Esophagus muscularis mucosa (tissue), 4 donors: ENCODE data around the gene CBFA2T2. TPM values are rescaled to one million over a fixed set of nuclear protein-coding genes. Genes with fewer than 3 reads are reported as not detected.
A peak's percentile ranks its signal among the peaks of the same experiment; 100 is the strongest.

ENCODE experiments used
- DNase-seq: peaks from one replicate; pipeline ENCODE4 v3.0.0-alpha.2; 2017; ENCODE audit errors: extremely low spot score
- H3K27ac ChIP-seq, 4 donors: fragments of 200-600 bp; sonication (generic); replicated peaks in 1 of 4; 1 replicate in 3 of 4; 2 replicates in 1 of 4; pipeline ENCODE4 v1.5.1; 2016 to 2019; ENCODE audit warnings: mild to moderate bottlenecking in 1 of 4
- H3K27me3 ChIP-seq, 4 donors: fragments of 200-600 bp; sonication (generic); one replicate each; pipeline versions ENCODE4 v1.5.1 to v1.6.0; 2016 to 2019
- H3K36me3 ChIP-seq, 4 donors: fragments of 200-600 bp; sonication (generic); one replicate each; pipeline ENCODE4 v1.5.1; 2016 to 2019
- H3K4me1 ChIP-seq, 4 donors: fragments of 200-600 bp; sonication (generic); one replicate each; pipeline ENCODE4 v1.5.1; 2016 to 2019
- H3K4me3 ChIP-seq, 4 donors: fragments of 200-600 bp; sonication (generic); 1 replicate in 2 of 4; 2 replicates in 2 of 4; pipeline ENCODE4 v1.5.1; 2016 to 2019; ENCODE audit warnings: mild to moderate bottlenecking in 4 of 4, moderate library complexity in 1 of 4
- H3K9me3 ChIP-seq, 4 donors: fragments of 200-600 bp; sonication (generic); 1 replicate in 3 of 4; 2 replicates in 1 of 4; pipeline ENCODE4 v1.5.1; 2016 to 2019
- CTCF ChIP-seq, 3 experiments: fragments of 200-600 bp in 2 of 3; fragments of 450-650 bp in 1 of 3; sonication (generic) in 2 of 3; IDR thresholded peaks; one replicate each; pipeline ENCODE4 v1.5.1; 2017 to 2019; ENCODE audit warnings: antibody characterized with exemption in 3 of 3, mild to moderate bottlenecking in 2 of 3, moderate library complexity in 1 of 3
- EP300 ChIP-seq: sonication (generic); formaldehyde crosslinking; IDR thresholded peaks from one replicate; pipeline ENCODE4 v1.6.1; 2017; ENCODE audit warnings: antibody characterized with exemption
- POLR2A ChIP-seq: fragments of 450-650 bp; IDR thresholded peaks from one replicate; pipeline ENCODE4 v1.6.1; 2017; ENCODE audit warnings: antibody characterized with exemption, moderate library complexity, mild to moderate bottlenecking, low read depth
- POLR2AphosphoS5 ChIP-seq, 2 donors: sonication (generic); formaldehyde crosslinking; IDR thresholded peaks; one replicate each; pipeline ENCODE4 v1.6.1; 2017; ENCODE audit warnings: antibody characterized with exemption in 2 of 2
- WGBS: methylation state at CpG from one replicate; pipeline ENCODE4 v1.1.5; 2018; 5-methylcytosine and 5-hydroxymethylcytosine counted together
- intact Hi-C: fragments of 100-400 bp; cut with DNase I; formaldehyde crosslinking; loops from one replicate; pipeline ENCODE4 v1.15.1; 2023
- total RNA-seq, 4 donors: library from RNA; depleted of rRNA; stranded (reverse); fragments of >200 nt; gene quantifications; one replicate each; pipeline versions ENCODE4 v1.1.0 to v1.2.1, GENCODE V29; 2016

CBFA2T2 gene
- total RNA-seq, 4 donors from 2014 or later = 11.3 to 17.7 (median 14.6) TPM

GRCh38 chr20:33561692-33562601 lies 72.1 kb downstream of the CBFA2T2 start:
- Histone ChIP-seq H3K27me3 (no peaks in the 10 kb centered on the region), H3K36me3 (peaks cover 0 to 6% (median 5%) of the 10 kb centered on the region in 4 donors), H3K9me3 (no peaks in the 10 kb centered on the region), H3K4me3 (peak overlapping the region; percentile 3 to 23 (median 16)), H3K27ac (peak overlapping the region; percentile 44 to 70 (median 62)), H3K4me1 (peaks cover 6 to 50% (median 37%) of the 10 kb centered on the region in 4 donors)
- DNase-seq = peak; percentile 95
- intact Hi-C loops = no loop called here
- TF ChIP-seq EP300 = no peak
- TF ChIP-seq POLR2AphosphoS5 (IDR thresholded peaks at IDR 0.05) = peak; percentile 83 to 94
- 18% methylated on average over 5 of the region's 5 CpGs for WGBS

GRCh38 chr20:33563788-33564187 lies 73.9 kb downstream of the CBFA2T2 start:
- intact Hi-C loops = no loop called here
- H3K36me3 ChIP-seq = no peaks in the 10 kb centered on the region
- no peak for DNase-seq
- no peaks in the 10 kb centered on the region for H3K9me3 ChIP-seq
- WGBS = 87% methylated on average over 8 of the region's 8 CpGs
- H3K27ac ChIP-seq = peak overlapping the region in 2 of 4 donors; percentile 20 to 48
- no peaks in the 10 kb centered on the region for H3K27me3 ChIP-seq
- H3K4me3 ChIP-seq = no peak overlapping the region
- H3K4me1 ChIP-seq = peaks cover 15 to 68% (median 49%) of the 10 kb centered on the region in 4 donors
- TF ChIP-seq CTCF (IDR thresholded peaks at IDR 0.05) (no peak), POLR2AphosphoS5 (IDR thresholded peaks at IDR 0.05) (no peak), POLR2A (no peak), EP300 (no peak)

DNA sequence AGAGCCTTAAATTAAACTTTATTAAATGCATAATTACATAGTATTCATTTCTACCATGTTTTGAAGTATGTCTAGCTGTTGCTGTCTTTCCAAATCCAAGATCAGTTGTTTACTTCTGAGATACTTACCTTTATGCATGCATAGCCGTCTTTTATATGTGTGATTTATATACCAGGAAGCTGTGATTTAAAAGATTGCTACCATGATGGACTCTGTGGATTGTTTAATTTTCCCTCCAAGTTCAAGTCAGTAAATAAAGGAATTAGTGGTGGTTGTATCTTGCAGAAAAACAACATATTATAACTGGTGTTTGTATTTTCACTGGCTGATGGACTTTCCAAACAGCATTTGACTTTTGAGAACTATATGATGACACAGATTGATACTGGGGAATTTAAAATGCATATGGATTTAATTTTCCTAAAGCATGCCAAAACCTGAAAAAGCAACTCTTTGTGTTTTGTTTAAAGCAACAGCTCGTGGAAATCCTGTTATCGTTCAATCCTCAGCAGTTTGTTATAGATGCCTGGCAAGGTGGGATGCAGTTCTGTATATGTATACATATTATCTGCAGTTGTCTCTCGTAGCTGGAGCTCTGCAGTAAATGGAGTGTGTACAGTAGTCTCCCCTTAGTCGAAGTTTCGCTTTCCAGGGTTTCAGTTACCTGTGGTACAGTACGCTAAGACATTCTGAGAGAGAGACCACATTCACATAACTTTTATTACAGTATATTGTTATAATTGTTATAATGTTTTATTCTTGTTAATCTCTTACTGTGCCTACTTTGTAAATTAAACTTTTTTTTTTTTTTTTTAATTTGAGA lies 77.1 kb downstream of the CBFA2T2 start:
- TF ChIP-seq EP300 = no peak
- no peak for TF ChIP-seq POLR2AphosphoS5 (IDR thresholded peaks at IDR 0.05)
- no peak for TF ChIP-seq POLR2A
- TF ChIP-seq CTCF (IDR thresholded peaks at IDR 0.05) = no peak
- Histone ChIP-seq H3K36me3 (no peaks in the 10 kb centered on the region), H3K27me3 (no peaks in the 10 kb centered on the region), H3K4me3 (no peak overlapping the region), H3K4me1 (peaks cover 23 to 66% (median 59%) of the 10 kb centered on the region in 4 donors), H3K27ac (no peak overlapping the region), H3K9me3 (no peaks in the 10 kb centered on the region)
- intact Hi-C loops = no loop called here
- WGBS = 77% methylated on average over 7 of the region's 7 CpGs
- DNase-seq = no peak

GRCh38 chr20:33567949-33568348 lies 78.1 kb downstream of the CBFA2T2 start:
- H3K9me3 ChIP-seq = no peaks in the 10 kb centered on the region
- H3K27me3 ChIP-seq = no peaks in the 10 kb centered on the region
- DNase-seq = no peak
- H3K27ac ChIP-seq = no peak overlapping the region
- intact Hi-C loops = no loop called here
- H3K4me3 ChIP-seq = no peak overlapping the region
- peaks cover 21 to 57% (median 49%) of the 10 kb centered on the region in 4 donors for H3K4me1 ChIP-seq
- no peak for TF ChIP-seq POLR2A
- no peak for TF ChIP-seq POLR2AphosphoS5 (IDR thresholded peaks at IDR 0.05)
- TF ChIP-seq EP300 = no peak
- TF ChIP-seq CTCF (IDR thresholded peaks at IDR 0.05) = no peak
- 97% methylated on average over 4 of the region's 4 CpGs for WGBS
- no peaks in the 10 kb centered on the region for H3K36me3 ChIP-seq

DNA sequence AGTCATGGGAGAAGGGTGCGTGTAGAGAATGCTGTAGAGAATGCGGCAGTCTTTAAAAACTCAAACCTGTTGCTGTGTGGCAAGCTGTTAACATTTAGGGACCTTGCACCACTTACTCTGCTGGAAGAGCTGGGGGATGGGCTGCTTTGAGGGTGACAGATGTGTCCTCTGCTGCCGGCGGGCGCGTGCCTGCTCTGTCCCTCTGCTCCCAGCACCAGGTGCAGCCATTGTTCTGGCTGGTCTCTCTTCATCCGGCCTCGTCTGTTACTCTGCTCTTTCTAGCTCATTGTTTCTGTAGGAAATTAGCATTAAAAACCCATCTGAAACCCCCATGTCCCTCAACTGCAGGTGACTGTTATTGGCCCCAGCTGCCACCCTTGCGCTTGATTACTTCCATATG lies 78.5 kb downstream of the CBFA2T2 start:
- intact Hi-C loops = no loop called here
- H3K36me3 ChIP-seq = no peaks in the 10 kb centered on the region
- H3K4me3 ChIP-seq = no peak overlapping the region
- peak overlapping the region in 2 of 4 donors; percentile 36 to 39 for H3K27ac ChIP-seq
- TF ChIP-seq POLR2AphosphoS5 (IDR thresholded peaks at IDR 0.05) = no peak
- DNase-seq = no peak
- H3K9me3 ChIP-seq = no peaks in the 10 kb centered on the region
- H3K4me1 ChIP-seq = peaks cover 21 to 52% (median 45%) of the 10 kb centered on the region in 4 donors
- WGBS = 72% methylated on average over 9 of the region's 9 CpGs
- no peaks in the 10 kb centered on the region for H3K27me3 ChIP-seq
